Measurements from ENCODE around the gene PHF2.

PHF2 gene

DNA sequence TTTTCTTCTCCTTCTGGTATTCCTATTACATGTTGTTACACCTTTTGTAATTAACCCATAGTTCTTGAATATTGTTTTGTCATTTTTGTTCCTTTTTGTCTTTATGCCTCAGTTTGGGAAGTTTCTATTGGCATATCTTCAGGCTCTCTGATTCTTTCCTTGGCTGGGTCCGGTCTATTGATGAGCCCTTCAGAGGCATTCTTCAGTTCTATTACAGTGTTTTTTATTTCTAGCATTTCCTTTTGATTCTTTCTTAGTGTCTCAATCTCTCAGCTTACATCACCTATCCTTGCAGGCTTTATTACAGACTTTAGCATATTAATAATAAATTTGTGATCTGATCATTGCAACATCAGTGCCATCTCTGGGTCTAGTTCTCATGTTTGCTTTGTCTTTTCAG lies 33.8 kb downstream of the PHF2 start:
- no peak for DNase-seq (ENCODE audit: extremely low read depth, insufficient read length)
- H3K36me3 ChIP-seq (ENCODE audit: control insufficient read depth, insufficient read depth, low read length) = no peaks in the 10 kb centered on the region
- no peaks in the 10 kb centered on the region for H3K27me3 ChIP-seq (replicated peaks; ENCODE audit: control insufficient read depth, insufficient read depth, low read length)
- TF ChIP-seq, protein P1, sequence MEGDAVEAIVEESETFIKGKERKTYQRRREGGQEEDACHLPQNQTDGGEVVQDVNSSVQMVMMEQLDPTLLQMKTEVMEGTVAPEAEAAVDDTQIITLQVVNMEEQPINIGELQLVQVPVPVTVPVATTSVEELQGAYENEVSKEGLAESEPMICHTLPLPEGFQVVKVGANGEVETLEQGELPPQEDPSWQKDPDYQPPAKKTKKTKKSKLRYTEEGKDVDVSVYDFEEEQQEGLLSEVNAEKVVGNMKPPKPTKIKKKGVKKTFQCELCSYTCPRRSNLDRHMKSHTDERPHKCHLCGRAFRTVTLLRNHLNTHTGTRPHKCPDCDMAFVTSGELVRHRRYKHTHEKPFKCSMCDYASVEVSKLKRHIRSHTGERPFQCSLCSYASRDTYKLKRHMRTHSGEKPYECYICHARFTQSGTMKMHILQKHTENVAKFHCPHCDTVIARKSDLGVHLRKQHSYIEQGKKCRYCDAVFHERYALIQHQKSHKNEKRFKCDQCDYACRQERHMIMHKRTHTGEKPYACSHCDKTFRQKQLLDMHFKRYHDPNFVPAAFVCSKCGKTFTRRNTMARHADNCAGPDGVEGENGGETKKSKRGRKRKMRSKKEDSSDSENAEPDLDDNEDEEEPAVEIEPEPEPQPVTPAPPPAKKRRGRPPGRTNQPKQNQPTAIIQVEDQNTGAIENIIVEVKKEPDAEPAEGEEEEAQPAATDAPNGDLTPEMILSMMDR (IDR thresholded peaks at IDR 0.05; ENCODE audit: insufficient read depth, low read length, poor library complexity, severe bottlenecking) = no peak
- no peak overlapping the region for H3K4me3 ChIP-seq (replicated peaks; ENCODE audit: low read depth, low read length)

DNA sequence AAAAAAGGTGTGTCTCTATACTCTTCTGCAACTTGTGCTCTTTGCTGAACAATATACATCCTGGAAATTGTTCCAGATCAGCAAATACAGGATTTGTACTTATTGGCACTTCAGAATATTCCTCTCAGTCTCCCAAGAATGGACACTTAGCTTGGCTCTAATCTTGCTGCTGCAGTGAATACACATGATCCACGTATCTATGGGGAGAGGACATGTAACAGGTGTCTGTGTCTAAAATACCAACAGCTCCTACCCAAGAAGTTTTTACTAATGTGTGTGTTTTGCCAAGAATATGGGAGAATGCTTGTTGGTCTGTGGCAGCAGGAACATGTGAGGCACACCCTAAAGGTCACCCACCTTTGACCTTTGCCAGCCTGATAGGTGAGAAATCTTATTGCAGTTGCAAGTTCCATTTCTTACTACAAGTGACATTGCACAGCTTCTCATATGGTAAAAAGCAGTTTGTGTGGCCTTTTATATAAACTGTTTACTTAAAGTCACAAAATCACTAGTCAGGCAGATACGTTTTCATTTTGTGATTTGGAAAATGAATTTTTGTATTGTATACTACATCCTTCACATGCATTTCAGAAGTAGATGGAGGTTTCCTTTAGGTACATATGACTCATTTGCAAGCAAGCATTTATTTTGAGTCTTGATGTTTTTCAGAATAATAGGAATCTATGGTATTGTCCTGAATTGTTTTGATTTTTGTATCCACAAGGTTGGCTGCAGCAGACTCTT lies 35.8 kb downstream of the PHF2 start:
- Histone ChIP-seq H3K27me3 (replicated peaks; ENCODE audit: control insufficient read depth, insufficient read depth, low read length) (no peaks in the 10 kb centered on the region), H3K36me3 (ENCODE audit: control insufficient read depth, insufficient read depth, low read length) (no peaks in the 10 kb centered on the region), H3K4me3 (replicated peaks; ENCODE audit: low read depth, low read length) (no peak overlapping the region)
- no peak for DNase-seq (ENCODE audit: extremely low read depth, insufficient read length)
- TF ChIP-seq, protein P1 (IDR thresholded peaks at IDR 0.05; ENCODE audit: insufficient read depth, low read length, poor library complexity, severe bottlenecking) = no peak

DNA sequence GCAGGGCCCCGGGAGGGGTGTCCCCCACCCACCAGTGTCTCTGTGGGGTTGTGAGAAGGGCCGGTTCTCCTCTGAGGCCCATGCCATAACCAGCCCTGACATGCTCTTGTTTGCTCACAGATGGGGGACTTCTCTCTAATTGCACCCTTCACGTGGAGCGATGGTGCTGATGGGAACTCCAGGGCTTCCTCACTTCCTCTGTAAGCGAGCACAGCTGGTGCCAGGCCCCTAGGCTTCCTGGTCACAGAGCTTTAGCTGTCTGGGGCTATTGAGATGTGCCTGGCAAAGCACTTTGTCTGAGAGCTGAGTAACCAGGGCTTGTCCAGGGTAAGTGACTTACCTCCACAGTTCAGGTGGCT lies 36.4 kb downstream of the PHF2 start:
- H3K36me3 ChIP-seq (ENCODE audit: control insufficient read depth, insufficient read depth, low read length) = no peaks in the 10 kb centered on the region
- TF ChIP-seq, protein P1 (IDR thresholded peaks at IDR 0.05; ENCODE audit: insufficient read depth, low read length, poor library complexity, severe bottlenecking) = no peak
- no peaks in the 10 kb centered on the region for H3K27me3 ChIP-seq (replicated peaks; ENCODE audit: control insufficient read depth, insufficient read depth, low read length)
- H3K4me3 ChIP-seq (replicated peaks; ENCODE audit: low read depth, low read length) = no peak overlapping the region; the same call in 1 of the 2 replicates
- peak; percentile 33 for DNase-seq (ENCODE audit: extremely low read depth, insufficient read length)

DNA sequence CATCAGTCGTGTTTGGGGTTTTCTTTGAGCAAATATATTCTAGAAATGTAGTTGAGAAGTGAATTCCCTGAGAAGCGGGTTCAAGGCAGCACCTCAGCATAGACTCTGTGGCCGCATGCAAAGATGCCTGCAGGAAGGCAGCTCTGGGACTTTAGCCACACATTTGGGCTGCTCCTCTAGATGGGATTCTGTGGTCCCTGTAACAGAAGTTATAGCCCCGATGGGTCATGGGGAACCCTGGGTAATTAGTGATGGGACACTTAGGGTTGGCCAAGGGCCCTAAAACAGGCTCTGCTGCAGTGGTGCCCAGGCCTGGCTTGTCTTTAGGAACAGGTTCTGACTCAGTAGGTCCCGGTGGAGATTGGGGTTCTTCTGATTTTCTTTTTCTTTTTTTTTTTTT lies 36.8 kb downstream of the PHF2 start:
- DNase-seq (ENCODE audit: extremely low read depth, insufficient read length) = no peak
- Histone ChIP-seq H3K4me3 (replicated peaks; ENCODE audit: low read depth, low read length) (no peak overlapping the region), H3K27me3 (replicated peaks; ENCODE audit: control insufficient read depth, insufficient read depth, low read length) (no peaks in the 10 kb centered on the region), H3K36me3 (ENCODE audit: control insufficient read depth, insufficient read depth, low read length) (no peaks in the 10 kb centered on the region)
- TF ChIP-seq, protein P1 (IDR thresholded peaks at IDR 0.05; ENCODE audit: insufficient read depth, low read length, poor library complexity, severe bottlenecking) = no peak

DNA sequence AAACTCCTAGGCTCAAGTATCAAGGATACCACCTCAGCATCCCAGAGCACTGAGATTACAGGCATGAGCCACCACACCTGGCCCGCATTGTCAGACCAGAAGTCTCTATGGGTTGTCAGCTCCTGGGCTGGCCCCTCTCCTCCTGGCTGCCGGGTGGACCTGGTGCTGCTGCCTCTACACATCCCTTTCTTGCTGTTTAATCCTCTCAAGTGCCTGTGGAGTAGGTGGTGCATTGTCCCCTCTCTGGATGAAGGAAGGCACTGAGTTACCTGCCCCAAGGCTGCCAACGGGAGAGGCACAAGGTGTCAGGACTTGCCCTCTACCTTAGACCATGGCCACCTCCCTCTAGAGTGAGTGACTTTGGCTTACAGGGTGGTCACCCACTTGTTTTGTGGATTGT lies 37.4 kb downstream of the PHF2 start:
- Histone ChIP-seq H3K4me3 (replicated peaks; ENCODE audit: low read depth, low read length) (no peak overlapping the region), H3K27me3 (replicated peaks; ENCODE audit: control insufficient read depth, insufficient read depth, low read length) (no peaks in the 10 kb centered on the region), H3K36me3 (ENCODE audit: control insufficient read depth, insufficient read depth, low read length) (no peaks in the 10 kb centered on the region)
- DNase-seq (ENCODE audit: extremely low read depth, insufficient read length) = no peak
- TF ChIP-seq, protein P1 (IDR thresholded peaks at IDR 0.05; ENCODE audit: insufficient read depth, low read length, poor library complexity, severe bottlenecking) = no peak
